Suppressor macrophage (primary cell): ENCODE measurements around the gene DEFB108B.
"Not testable (repeated sequence)": the region's sequence is repeated elsewhere in the genome, so short reads cannot be mapped to it uniquely, and the experiment has no call there.

Experiments
- DNase-seq, 4 experiments: peaks; one replicate each; pipeline ENCODE4 v3.0.0-alpha.2; 2020 to 2022
- total RNA-seq, 17 experiments: gene quantifications; one replicate each; lab custom pipeline; 2026; ENCODE audit warnings: mixed read lengths in 6 of 17, inconsistent platforms in 3 of 17; lab: John Stamatoyannopoulos, UW

The DEFB108B gene
- 0 to 0.44 (median 0) reads per million in 17 experiments for total RNA-seq

GRCh38 chr11:71832811-71833210 is at the start of gene DEFB108B:
TSS of gene DEFB108B (plus strand) at chr11:71833200. CDS start at chr11:71833200, 0 bp downstream.
- DNase-seq = not testable (repeated sequence)

- peak; percentile 62 to 82 (median 72) for DNase-seq
These were observed 46.7 kb upstream of the DEFB108B start for GRCh38 chr11:71786114-71786847.

- DNase-seq = peak; percentile 99 to 100 (median 100)
These were observed 46.2 kb upstream of the DEFB108B start for GRCh38 chr11:71786848-71787097.

GRCh38 chr11:71787098-71787823 is 45.7 kb upstream of the DEFB108B start:
- DNase-seq = peak; percentile 96 to 97 (median 96)

- DNase-seq = peak in 3 of 4 experiments; percentile 3 to 32 (median 13)
These were observed 45.1 kb upstream of the DEFB108B start for GRCh38 chr11:71787824-71788454.

- not testable (repeated sequence) for DNase-seq
These were observed 43.4 kb upstream of the DEFB108B start for GRCh38 chr11:71789444-71790196.

GRCh38 chr11:71791111-71791510 is 41.9 kb upstream of the DEFB108B start:
- DNase-seq = not testable (repeated sequence)

- peak; percentile 26 to 48 (median 32) for DNase-seq
These were observed 40.3 kb upstream of the DEFB108B start for GRCh38 chr11:71792621-71793235.

GRCh38 chr11:71794386-71795040 is 38.5 kb upstream of the DEFB108B start:
- DNase-seq = not testable (repeated sequence)

GRCh38 chr11:71795236-71795635 is 37.8 kb upstream of the DEFB108B start:
- not testable (repeated sequence) for DNase-seq

GRCh38 chr11:71796016-71796415 is 37.0 kb upstream of the DEFB108B start:
- DNase-seq = not testable (repeated sequence)

- DNase-seq = not testable (repeated sequence)
These were observed 36.2 kb upstream of the DEFB108B start for GRCh38 chr11:71796781-71797180.

- not testable (repeated sequence) for DNase-seq
These were observed 33.4 kb upstream of the DEFB108B start for GRCh38 chr11:71799556-71800128.

GRCh38 chr11:71800335-71800953 is 32.6 kb upstream of the DEFB108B start:
- peak; percentile 82 to 91 (median 88) for DNase-seq

- DNase-seq = not testable (repeated sequence)
These were observed 32.0 kb upstream of the DEFB108B start for GRCh38 chr11:71801026-71801425.

- not testable (repeated sequence) for DNase-seq
These were observed 30.1 kb upstream of the DEFB108B start for GRCh38 chr11:71802874-71803273.

GRCh38 chr11:71804158-71804947 is 28.6 kb upstream of the DEFB108B start:
- not testable (repeated sequence) for DNase-seq

- DNase-seq = not testable (repeated sequence)
These were observed 20.5 kb upstream of the DEFB108B start for GRCh38 chr11:71812529-71812928.

GRCh38 chr11:71813481-71814355 is 19.3 kb upstream of the DEFB108B start:
- DNase-seq = peak; percentile 67 to 83 (median 78)
